Stimulated activated naive CD4-positive, alpha-beta T cell treated with Interleukin-2 at 50 U/mL for 16 hours (primary cell): ENCODE results near the gene ATP5F1D.

Experiments used
- DNase-seq: peaks from one replicate; lab custom pipeline; 2025; lab: John Stamatoyannopoulos, UW

ATP5F1D gene

DNA sequence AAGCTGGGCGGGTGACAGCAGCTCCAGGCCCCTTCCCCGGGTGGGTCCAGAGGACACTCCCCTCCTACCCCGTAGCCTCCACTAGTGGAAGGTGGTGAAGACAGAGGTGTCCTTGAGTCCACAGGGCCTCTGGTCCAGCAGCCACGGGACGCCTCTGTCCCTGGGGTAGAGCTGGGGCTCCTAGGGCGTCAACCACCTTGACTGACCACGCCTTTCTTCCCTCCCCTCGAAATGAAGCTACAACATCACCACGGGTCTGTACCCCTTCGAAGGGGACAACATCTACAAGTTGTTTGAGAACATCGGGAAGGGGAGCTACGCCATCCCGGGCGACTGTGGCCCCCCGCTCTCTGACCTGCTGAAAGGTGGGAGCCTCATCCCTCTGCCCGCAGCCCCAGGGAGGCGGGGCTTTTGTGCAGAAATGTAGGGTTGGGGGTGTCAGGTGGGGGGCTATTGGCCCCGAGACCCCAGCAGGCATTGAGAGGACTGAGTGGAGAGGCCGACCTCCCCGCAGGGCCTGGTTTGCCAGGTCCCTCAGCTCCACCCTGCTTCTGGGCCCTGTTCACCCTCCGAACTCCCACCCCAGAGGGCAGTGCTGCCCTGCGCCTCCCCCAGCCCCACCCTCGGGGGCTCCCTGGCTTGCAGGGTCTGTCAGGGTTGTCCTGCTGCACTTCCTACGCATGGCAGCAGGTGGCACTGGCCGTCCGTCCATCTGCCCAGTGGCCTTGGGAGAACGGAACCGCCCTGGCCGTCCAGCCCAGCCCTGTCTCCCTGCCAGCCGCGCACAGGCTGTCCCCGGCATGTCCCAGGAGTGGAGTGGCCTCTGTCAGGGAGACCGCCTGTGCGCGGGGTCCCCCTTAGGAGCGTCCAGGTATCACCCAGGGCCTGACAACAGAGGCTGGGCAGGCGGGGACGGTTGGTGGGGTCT is 20.3 kb upstream of the ATP5F1D start:
- no peak for DNase-seq

DNA sequence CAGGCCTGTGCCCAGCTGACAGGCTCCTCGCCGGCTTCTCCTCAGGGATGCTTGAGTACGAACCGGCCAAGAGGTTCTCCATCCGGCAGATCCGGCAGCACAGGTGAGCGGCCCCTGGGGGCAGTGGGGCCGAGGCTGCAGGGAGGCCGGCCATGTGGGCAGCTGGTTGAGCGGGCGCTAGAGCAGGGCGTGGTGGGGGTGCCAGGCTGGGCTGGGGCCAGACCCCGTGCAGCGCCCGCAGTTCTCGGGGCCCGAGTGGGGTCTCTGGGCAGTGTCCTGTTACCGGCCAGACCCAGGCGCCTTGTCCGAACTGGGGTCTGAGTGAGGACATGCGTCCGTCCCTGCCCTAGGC is 19.7 kb upstream of the ATP5F1D start:
- no peak for DNase-seq

DNA sequence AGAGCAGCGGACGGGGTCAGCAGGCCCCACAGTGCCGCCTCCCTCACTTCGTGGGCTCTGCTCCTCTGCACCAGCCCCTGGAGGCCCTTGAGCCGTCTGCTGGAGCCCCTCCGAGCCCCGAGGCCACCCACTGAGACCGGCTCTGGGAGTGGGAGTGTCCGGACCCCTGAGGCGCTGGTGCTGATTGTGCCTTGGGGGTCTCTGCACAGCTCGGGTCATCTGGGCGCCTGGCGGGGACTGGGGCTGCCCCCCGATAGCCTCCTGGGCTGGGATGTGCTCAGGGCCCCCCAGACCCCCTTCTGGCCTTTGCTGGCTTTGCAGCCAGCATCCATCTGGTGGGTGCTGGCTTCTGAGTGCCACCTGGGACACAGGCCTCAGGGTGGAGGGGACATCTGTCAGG is 19.2 kb upstream of the ATP5F1D start:
- no peak for DNase-seq

DNA sequence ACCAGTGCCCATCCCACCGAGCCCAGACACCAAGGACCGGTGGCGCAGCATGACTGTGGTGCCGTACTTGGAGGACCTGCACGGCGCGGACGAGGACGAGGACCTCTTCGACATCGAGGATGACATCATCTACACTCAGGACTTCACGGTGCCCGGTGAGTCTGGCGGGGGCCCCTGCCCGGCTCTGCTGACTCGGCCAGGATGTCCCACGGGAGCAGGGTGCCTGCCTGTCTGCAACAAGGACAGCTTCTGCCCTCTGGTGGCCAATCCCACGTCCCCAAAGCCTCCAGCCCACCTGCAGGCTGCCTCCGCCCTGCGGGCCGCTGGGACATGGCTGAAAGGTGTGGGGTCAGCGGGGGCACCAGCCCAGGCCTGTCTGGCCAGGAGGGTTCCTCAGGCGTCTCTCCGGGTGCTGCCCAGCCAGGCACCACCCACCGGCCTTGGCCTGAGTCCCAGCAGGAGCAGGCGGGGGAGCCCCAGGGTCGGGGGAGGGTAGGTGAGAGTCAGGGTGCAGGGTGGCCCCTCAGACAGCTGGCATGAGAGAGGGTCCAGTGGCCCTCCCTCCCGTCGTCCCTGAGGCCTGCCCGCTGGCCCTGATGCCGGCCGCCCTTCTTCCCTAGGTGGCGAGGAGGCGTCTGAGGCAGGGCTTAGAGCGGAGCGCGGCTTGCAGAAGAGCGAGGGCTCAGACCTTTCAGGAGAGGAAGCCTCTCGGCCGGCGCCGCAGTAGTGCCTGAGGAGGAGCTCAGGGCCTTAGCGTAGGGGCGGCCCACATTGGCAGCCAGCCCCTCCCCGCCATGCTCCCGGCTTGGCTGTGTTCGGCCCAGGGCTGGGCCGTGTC is 18.3 kb upstream of the ATP5F1D start:
- no peak for DNase-seq

DNA sequence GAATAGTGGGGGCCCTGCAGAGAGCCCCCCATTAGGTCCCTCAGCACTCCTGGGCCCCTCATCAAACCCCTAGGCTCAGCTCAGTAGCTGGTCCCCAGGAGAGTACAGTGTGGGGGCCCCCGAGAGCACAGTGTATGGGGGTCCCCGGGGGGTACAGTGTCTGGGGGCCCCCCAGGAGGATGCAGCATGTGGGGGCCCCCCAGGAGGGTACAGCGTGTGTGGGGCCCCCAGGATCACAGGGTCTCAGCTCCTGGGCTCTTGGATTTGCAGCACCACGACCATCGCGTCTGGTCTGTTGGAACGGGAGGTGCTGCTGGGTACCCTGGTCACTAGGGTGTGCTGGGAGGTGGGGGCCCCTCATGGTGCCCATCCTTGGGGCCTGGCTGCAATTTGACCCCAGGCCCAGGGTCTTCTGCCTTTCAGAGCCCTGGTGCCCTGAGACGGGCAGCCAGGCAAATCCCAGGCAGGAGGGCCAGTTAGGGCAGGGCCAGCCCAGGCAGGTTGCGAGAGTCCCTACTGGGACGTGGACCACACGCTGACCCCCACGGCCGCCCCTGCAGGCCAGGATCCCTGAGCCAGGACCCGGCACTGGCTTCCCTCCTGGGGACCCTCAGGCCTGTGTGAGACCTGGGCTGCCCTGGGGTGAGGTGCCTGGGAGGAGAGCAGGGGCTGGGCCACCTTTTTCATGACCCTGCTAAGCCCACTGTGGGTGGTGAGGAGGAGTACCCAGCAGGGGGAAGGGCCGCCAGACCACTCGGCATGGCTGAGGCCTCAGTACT is 17.3 kb upstream of the ATP5F1D start:
- DNase-seq, result no peak

DNA sequence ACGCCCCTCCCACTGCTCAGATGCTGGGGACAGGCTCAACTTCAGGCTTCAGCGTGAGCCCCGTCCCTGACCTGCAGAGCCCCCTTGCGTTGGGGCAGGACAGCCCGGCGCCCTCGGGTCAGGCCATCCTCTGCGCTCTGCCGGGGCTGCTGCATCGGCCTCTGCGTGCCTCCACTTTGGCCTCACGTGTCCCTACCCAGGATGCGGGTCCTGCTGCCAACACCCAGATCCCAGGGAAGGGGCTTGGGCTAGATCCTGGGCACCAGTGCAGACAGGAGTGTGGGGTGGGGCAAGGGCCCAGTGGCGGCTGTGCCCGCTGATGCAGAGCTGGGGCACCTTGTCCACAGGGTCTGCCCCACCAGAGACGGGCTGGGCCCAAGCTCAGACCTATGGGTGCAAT is 16.7 kb upstream of the ATP5F1D start:
- DNase-seq, result no peak

DNA sequence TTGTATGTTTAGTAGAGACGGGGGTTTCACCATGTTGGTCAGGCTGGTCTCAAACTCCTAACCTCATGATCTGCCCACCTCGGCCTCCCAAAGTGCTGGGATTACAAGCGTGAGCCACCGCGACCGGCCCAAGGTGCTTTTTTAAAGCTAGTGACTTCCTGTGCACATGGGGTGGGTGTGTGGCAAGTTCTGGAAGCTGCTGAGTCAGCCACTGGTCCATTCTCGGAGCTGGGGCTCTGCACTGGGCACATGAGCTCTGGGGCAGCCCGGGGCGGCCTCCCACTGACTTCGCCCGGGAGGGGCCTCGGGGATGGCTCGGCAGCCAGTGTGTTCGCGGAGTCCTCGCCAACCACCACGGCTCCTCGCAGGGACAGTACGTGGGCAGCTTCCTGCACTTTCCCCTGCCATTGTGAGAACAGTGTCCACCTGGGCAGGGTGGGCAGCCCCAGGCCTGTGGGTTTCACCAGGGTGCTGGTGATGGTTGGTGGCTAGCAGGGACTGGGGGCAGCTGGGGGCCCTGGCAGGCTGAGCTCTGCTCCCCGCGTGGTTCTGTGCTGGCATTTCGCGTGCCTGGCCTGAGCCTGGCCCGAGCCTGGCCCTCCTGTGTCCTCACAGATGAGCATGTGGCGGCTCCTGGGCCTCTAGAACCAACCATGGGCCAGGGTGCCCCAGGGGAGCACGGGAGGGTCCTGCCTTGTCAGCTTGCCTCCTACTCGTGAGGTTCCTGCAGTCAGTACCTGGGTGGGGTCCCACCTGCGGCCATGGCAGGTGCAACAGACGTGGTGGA is 15.9 kb upstream of the ATP5F1D start:
- no peak for DNase-seq

DNA sequence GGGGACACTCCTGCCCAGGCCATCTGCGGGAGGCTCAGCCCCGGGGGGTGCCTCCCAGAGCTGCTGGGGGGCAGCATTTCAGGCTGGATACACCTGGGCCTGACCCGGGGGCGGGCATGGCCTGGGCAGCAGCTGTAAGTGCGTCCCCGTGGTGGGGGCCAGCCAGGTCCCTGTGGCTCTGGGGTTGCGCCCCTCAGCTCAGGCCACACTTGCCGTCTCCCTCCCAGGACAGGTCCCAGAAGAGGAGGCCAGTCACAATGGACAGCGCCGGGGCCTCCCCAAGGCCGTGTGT is 15.4 kb upstream of the ATP5F1D start:
- no peak for DNase-seq

DNA sequence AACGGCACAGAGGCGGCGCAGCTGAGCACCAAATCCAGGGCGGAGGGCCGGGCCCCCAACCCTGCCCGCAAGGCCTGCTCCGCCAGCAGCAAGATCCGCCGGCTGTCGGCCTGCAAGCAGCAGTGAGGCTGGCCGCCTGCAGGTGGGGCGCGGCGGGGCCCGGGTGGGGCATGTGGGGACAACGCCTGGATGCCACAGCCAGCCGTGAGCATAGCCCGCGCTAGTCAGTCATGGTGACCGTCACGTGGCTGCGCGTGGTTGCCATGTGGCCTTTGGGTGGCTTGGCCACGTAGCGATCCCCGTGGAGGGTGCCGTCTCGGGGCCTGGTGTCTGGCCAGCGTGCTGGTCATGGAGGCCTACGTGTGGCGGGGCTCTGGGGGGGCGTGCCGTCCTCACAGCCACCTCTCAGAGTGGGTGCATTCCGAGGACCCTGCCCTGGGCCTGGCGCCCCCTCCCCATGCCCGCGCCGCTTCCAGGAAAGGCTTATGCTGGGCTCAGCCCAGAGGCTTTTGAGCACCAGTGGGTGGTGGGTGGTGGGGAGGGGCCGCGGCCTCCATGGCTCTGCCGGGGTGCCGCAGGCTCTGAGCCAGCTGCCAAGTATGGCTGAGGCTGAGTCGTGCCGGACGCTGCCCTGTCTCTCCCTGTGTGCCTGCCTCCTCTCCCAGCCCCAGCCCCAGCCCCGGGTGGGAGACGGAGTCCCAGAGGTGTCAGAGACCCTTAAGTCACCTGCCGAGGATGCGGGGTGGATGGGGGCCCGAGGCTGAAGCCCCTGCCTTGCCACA is 14.8 kb upstream of the ATP5F1D start:
- DNase-seq, result no peak

DNA sequence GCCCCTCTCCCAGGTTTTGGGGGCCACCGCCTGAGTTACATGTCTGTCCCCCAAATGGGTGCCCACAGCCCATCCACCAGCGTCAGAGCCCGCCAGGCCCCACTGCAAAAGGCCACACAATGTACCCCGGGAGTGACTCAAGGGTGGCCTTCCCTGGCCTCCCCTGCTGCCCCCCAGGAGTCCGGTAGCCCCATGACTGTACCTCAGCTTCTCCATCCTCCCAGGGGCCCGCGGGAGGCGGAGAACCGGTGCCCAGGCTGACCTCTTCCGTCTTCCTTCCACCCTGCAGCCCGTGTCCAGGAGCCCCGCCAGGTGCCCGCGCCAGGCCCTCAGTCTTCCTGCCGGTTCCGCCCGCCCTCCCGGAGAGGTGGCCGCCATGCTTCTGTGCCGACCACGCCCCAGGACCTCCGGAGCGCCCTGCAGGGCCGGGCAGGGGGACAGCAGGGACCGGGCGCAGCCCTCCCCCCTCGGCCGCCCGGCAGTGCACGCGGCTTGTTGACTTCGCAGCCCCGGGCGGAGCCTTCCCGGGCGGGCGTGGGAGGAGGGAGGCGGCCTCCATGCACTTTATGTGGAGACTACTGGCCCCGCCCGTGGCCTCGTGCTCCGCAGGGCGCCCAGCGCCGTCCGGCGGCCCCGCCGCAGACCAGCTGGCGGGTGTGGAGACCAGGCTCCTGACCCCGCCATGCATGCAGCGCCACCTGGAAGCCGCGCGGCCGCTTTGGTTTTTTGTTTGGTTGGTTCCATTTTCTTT is 14.1 kb upstream of the ATP5F1D start:
- no peak for DNase-seq

DNA sequence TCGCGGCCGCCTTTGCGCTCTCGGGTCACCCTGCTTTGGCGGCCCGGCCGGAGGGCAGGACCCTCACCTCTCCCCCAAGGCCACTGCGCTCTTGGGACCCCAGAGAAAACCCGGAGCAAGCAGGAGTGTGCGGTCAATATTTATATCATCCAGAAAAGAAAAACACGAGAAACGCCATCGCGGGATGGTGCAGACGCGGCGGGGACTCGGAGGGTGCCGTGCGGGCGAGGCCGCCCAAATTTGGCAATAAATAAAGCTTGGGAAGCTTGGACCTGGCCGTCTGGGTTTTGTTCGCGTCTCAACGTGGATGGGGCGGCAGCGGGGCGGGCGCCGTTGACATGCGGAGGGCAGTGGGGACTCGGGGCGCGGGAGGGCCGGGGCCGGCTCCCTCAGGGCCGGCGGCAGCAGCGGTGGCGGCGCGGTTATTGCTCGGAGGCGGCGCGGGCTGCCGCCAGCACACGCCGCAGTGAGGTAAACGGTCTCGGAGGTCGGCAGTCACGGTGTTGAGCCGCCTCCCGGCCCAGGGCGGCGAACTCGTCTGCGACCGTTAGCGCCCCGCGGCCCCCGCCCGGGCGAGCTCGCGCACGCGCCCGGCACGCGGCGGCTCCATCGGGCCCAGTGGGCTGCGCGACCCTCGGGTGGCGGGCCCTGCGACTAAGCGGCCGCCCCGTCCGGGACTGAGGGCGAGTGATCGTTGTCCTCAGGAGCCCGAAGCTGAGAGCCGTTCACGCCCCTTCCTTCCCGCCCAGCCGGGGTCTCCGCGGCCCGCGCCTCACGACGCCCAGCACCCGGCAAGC is 13.2 kb upstream of the ATP5F1D start:
- no peak for DNase-seq

DNA sequence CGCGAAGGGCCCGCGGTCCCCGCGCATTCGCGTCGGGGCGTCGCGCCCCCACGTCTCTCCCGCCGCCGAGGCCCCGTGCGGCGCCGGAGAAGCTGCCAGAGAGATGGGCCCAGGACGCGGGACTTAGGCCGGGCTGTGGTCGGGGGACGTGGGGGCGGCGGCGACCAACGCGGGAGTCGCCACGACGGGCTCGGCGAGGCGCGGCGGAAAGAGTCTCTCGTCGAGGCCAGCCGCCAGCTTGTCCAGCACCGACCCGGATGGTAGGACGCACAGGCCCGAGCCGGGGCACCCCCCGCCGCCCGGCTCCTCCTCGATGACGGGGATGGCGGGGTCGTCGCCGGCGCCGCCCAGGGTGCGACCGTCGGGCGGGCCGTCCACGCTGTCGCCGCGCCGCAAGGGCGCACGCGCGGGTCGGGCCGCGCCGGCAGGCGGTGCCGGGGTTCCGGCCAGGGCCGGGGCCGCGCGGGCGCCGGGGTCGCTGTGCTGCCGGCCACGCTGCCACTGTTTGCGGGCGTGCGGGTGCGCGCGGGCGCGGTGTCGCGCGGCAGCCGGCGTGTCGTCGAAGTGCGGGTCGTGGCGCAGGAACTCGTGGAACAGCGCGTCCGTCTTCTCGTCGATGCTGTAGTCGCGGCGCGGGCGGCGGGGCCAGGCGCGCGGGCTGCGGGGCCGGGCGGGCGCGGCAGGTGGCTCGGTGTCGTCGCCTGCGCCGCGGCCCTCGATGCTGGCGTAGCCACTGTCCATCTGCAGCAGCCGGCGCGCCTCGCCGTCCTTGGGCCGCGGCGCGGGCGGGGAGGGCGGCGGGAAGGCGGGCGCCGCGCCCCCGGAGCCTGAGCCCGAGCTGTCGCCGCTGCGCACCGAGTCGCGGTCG is 12.3 kb upstream of the ATP5F1D start:
- no peak for DNase-seq

DNA sequence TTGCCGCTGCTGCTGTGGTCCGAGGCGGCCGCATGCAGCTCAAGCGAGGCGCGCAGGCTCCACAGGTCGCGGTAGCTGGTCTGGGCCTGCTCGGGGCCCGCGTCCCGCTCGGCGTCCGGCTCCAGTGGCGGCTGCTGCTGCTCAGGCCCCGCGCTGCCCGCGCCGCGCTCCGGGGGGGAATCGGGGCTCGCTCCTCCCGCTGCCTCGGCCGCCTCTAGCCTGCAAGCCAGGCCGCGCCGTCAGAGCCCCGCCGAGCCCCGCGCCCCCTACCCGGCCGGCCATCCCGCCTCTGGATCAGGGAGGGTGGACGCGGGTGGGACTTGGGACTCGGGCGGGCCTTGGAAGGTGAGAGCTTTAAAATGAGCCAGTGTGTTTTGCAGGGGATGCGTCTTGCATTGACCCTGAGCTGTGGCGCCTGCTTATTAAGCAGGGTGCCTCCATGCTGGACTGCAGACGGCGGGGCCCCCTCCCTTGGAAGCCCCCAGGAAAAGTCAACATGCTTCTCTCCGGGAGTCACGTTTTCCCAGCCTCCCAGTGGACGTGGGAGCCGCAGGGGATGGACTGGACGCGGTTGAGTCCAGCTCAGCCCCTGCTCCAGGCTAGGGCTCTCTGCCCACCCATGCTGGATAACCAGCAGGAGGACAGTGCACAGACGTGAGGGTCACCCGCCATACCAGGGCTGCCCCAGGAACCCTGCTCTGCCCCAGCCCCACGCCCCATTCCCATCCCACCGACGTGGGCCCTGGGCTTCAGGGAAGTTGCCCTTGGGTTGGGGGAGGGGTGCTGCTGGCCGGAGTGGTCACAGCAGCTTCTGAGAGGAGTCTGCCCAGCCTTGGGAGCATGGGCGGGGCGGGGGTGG is 11.4 kb upstream of the ATP5F1D start:
- DNase-seq, result no peak

DNA sequence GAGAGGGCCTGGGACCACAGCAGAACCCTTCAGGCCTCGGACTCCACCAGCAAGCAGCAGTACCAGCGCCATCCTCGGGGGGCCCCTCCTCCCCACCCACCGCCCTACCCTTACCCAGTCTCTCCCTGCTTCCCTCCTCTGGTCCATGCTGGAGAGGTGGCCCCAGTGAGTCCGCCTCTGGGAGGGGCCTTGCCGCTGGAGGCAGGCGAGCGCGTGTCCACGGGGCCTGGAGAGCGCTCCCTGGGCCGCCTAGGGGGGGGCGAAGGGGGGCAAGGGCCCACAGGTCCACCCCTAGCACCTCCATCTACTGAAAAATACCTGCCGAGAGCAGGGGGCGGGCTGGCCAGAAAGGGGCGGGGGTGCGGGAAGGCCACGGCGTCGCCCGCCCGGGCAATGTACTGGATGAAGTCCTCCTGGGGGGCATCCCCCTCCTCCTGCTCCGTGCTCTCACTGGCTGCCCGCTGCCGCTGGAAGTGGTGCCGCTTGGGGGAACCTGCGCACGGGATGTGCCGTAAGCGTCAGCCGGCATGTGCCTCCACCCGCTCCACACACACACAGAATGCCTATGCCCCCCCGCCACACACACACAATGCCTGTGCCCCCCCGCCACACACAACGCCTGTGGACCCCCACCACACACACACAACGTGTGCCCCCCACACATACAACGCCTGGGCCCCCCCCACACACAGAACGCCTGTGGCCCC is 10.6 kb upstream of the ATP5F1D start:
- DNase-seq, result no peak

DNA sequence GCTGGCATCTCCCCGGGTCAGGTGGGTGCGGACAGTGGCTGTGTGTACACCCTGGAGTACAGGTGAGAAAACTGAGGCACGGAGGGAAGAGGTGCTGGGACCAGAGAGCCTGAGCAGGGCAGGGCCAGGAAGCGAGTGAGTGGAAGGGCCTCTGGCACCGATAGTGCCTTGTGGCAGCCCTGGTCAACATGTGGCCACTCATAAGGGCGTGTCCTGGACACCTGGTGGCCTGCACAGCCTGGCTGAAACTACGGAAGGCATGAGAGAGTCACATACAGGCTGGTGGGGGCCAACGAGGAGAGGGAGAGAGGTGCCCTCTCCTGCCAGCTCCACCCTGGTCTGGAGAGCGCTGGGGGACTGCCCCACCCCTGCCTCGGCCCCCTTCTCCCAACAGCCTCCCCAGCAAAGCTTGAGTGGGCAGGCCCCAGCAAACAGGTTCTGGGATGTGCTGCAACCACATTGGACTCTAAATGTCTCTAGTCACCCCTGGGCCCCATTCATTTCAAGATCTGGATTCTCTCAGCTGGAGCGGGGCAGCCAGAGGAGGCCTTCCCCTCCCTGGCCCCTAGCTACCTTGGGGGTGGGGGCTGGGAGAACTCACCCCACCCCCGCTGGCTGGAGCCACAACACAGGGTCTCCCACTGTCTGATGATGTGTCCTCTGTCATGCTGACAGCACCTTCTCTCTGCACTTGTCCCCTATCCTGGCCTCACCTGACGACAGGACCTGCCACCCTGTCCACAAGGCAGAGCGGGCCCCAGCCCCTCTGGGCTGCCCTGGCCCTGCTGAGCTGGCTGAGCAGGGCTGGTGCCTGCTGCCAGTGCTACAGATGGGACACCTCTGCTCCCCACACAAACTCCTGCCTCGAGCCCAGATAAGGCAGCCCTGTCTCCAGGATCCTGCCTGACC is 9.6 kb upstream of the ATP5F1D start:
- DNase-seq, result no peak

DNA sequence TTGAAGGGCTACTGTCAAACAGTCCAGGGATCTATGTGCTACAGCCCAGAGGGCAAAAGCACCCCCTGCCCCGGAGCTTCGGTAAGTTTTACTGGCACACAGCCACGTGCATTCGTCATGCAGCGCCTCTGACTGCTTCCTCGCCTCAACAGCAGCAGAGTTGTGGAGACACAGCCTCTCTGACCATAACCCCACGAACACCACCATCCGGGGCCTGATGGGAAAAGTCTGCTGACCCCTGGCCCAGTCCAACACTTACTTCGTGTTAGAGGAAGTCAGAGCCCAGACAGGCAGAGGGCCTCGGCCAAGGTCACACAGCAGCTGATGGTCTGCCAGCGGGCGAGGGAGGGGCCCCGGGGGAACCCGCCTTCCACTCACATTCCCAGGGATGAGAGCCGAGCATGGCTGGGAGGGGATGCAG is 8.9 kb upstream of the ATP5F1D start:
- no peak for DNase-seq
